NCI-H524 treated with DMSO at 0.1 percent for 48 hours (cell line): Measurements from ENCODE around the gene C16orf95.
"Not testable (repeated sequence)": the region's sequence is repeated elsewhere in the genome, so short reads cannot be mapped to it uniquely, and the experiment has no call there.

ENCODE experiments used
- DNase-seq: peaks from one replicate; lab custom pipeline; 2025; lab: John Stamatoyannopoulos, UW

Gene C16orf95

DNA sequence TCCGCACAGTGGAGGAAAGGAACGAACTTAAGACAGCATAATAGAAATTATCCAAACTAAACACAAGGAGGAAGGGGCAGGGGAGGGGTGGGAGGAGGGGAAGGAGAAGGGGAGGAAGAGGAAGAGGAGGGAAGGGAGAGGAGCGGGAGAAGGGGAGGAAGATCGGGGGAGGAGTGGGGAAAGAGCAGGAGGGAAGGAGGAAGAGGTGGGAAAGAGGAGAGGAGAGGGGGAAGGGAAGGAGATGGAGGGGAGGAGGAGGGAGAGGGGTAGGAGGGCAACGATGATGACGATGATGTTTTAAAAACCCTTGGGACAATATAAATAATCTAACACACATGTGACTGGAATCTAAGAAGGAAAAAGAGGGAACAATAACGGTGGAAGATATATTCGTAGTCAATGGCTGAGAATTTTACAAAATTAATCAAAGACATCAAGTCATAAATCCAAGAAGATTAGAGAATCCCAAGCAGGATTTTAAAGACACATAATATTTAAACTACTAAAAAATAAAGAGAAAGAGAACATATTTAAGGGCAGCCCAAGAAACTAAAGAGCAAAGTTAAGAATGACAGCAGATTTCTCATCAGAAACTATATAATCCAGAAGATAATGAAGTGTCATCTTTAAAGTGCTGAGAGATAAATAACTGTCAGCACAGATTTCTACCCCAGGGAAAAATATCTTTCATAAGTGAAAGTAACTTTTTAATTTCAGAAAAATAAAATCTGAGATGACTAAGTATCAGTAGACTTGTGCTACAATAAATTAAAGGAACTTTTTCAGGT, 30.2 kb downstream of the C16orf95 start:
- DNase-seq = no peak

DNA sequence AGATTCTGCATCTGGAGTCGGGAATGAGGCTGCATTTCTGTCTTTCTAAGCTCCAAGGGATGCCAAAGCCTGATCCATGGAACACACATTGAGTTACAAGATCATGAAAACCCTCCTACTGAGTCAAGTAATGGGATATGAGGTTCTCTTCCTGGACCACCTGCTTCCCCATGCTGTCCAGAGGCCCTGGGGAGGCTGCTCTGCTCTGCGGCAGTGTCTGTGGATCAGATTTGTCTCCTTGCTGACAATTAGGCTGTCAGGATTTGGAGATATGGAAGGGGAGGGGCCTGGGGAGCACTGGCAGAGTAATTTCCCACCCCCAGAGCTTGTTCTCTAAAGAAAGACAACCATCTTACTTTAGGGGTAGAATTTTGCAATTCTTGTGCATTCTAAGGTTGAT, 33.0 kb downstream of the C16orf95 start:
- no peak for DNase-seq

DNA sequence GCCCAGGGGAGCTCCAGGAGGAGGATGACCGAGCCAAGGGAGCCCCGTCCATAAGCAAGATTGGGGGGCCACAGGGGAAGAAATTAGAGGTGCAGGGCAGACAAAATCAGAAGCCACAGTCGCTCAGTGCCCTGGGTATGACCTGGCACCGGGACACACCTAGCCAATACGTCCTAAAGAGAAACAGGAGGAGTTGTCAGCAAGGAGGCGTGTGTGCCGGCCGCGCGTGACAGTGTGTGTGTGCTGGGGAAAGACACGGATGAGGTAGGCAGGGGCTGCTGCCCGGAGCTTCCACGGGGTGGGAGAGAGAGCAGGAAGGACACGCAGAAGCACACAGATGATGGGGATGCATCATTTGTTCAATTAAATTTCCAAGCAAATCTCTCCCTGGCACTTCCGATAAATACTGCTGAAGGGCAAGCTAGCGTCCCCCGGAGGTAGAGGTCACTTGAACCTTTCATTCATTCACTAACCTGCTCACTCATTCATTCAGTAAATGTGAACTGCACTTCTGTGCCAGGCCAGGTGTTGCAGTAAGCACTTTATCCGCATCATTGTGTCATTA, 38.0 kb downstream of the C16orf95 start:
- no peak for DNase-seq

DNA sequence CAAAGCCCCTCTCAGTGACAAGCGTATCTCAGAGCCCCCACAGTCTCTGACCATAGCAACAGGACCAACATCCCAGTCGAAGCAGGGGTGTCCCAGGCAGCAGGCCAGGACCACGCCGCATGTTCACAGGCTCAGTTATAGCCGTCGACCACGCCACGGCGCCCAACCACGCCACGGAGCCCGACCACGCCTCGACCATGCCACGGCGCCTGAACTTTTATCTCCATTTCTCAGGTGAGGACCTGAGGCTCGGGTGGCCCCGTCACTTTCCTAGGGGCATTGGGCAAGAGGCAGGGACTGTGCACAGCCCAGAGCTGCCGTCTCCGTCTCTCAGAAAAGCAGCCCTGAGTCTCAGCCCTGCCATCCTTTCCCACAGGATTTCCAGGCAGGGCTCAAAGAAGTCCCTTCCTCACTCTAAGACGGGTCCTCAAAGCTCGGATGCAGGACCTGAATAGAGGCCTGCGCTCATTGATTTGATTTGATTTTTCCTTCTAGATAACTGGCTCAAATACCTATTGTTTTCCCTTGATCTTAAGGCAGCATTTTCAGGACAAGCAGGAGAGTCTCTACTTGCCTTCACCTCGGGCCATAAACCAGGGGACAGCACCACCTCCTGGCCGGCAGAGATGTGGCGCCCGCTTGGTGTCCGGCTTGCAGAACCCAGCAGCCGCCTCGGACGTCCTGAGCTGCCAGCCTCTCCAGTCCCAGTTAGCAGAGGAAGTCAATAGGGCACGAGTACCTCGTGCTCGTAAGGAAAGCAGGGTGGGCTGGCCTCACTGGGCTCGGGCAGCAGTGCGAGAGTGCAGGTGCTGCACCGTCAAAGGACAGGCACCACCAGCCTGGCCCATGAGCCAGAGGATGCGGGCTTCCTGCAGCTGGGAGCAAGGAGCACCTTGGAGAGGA, 38.8 kb downstream of the C16orf95 start:
- DNase-seq = no peak

DNA sequence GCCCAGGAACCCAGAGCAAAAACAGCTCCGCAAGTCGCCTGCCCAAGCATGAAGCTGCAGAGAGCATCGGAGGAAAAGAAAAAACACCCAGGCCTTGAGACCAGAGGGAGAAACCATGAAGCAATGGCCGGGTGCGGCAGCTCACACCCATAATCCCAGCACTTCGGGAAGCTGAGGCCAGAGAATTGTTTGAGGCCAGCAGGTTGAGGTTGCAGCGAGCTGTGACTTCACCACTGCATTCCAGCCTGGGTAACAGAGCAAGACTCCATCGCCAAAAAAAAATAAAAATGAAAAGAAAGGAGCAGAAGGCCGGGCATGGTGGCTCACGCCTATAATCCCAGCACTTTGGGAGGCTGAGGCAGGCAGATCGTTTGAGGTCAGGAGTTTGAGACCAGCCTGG, 40.3 kb downstream of the C16orf95 start:
- no peak for DNase-seq

DNA sequence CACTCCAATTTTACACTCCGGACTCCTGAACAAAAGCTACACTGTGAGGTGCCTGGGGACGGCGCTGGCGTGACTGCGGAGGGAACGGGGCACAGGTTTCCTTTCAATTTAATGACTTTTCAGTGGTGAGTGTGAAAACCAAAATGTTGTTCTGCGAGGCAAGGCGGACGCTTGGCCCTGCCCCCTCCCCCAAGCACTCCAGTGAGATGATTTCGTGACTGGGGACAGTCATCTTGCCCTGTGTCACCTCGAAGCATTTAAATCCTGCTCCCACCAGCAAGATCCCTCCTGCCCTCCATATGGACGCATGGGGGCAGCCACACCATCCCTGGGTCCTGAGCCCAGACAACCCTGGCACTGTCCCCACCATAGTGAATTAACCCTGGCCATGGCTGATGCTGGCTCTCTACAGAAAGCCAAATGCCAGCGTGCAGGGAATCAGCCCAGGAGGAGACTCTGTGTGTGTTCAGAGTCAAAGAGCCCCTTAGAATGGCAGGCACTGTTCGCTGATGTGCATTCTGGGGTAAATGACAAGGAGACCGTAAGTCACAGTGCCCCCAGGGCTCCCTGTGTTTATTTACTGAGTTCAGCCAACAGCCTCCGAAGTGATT, 41.0 kb downstream of the C16orf95 start:
- no peak for DNase-seq

DNA sequence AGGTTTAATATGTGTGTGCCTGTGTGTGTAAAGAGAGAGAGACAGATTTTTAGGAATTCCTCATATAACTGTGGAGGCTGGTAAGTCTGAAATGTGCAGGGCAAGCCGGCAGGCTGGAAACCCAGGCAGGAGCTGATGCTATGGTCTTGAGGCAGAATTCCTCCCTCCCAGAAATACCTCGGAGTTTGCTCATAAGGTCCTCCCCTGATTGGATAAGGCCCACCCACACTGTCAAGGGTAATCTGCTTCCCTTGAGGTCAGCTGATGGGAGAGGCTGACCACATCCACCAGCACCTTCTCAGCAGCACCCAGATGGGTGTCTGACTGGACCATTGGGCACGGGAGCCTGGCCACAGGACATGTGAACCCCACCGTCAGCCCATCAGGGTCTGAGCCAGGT, 42.4 kb downstream of the C16orf95 start:
- no peak for DNase-seq

DNA sequence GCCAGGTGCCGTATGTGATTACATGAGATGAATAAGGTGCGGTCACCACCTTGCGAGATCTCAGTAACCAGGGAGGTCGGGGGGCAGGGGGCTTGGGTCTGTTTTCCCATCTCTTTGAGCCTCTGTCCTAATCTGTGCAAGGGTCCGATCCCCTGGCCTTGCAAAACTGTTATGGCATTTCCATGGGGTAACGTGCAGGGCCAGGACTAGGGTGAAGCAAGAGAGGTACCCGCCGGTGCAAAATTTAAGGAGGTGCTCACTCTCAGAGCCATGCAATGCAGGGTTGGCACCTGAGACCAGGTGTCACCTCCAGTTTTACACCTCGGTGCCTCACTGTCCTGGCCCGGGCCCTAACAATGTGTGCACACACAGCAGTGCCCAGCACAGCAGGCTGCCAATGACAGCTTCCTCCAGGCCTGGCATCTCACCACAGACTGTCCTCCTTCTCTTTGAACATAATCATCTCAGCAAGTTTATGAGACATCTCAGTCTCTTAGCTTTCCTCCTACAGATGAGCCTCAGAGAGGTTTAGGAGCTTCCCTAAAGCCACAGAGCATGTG, 43.6 kb downstream of the C16orf95 start:
- no peak for DNase-seq

DNA sequence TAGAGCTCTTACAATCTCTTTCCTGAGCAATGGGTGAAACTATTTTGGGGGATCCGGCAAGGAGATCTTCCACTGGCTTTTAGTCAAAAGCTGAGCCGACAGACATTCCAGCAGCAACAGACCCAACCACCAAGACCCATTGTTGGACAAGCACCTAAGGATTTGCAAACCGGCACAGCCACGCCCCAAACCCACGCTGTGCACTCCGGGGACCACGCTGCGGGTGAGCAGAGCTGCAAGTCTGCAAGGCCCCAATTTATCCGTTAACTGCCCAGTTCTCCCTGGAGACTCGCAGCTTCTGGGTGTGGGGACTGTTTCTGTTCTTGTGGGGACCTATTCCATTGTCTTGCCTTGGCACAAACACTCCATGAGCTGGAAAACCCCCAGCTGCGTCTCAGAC, 45.9 kb downstream of the C16orf95 start:
- DNase-seq = no peak

DNA sequence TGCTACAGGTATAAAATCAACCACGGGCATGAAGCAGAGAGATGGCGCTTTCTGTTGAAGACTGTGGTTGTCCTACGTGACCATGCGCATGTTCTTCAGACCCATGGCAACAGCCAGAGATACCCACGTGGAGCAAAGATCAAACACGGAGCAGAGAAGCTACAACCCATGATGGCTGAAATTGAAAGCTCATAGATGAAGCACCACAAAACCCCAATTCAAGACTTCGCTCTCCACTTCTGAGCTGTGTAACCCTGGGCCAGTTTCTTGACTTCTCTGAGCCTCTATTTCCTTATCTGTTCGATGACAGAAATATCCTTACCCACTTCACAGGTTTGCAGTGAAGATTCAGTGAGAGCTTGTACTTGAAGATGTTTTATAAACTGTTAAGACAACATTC, 49.6 kb downstream of the C16orf95 start:
- no peak for DNase-seq

DNA sequence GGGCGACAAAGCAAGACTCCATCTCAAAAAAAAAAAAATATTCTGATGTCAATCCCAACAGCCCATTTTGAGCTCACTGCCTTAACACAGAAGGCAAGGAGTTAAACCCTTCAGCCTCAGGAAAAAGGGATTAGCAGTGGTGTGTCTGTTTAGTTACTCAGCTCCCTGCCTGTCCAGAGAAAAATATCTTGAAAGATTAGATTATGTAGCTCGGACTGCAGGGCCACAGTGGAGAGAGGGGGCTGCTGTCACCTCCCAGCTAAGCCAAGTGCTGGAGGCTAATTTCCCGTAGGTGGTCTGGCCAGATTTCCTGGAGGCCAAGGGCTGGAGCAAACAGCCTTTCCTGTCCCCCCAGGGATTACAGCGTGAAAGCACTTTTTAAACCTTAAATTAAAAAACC, 50.3 kb downstream of the C16orf95 start:
- DNase-seq = no peak

DNA sequence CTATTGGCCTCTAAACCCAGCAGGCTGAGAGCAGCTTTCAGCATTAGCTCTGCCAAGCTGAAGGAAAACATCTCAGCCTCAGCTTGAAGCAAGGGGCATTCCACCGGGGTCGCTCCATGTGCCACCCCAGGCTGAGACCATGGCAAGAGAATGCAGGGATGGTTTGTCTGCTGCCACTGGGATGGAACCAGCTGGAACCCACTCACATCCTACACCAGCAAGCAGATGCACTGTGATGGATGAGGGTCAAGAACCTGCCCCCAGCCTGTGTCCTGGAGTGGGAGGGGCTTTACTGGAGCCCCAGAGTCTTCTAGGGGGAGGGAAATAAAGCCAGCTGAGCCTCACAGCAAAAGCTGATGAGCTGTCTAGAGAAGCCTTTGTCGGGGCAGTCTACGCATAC, 51.9 kb downstream of the C16orf95 start:
- no peak for DNase-seq

DNA sequence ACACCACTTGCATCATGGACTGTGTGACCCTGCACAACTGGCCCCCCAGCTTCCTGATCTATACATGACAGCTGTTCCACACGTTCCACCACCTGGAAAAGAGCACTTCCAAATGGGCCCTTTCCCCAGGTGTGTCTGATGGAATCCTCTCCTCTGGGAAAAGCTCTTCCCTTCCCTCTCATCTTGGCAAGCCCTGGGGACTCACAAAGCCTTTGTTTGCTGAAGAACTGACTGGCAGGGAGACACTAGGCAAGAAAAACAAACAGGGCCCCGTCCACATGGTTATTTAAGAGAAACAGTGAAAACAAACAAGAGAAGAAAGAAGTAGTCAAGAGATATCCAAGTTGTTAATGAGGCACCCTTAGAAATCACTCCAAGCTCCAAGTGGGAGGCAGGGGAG, 52.6 kb downstream of the C16orf95 start:
- DNase-seq = no peak

DNA sequence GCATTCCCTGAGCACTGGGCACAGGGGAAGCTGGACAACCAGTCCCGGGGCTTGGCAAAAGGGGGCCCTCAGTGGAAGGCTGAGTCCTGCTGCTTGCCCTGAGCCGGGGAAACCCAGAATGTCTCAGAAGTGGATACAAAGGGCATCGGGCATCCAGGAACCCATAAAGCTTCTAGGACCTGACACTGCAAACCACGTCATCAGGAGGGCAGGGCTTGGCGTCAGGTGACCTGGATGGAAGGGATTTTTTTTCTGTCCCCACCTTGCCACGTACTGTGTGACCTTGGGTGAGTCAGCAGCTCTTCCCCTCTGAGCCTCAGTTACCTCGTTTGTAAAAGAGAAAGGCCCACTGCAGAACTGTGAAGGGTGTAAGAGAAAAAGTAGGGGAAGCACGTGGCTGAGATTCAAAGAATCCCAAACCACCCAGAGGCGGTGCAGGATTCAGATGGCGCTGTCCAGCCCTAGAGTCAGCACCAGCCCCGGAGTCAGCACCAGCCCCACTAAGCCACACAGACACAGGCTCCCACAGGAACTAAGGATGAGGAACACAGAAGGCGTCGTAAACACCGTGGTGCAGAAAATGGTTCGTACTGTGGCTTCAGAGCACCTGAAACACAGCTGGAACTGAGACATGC, 53.7 kb downstream of the C16orf95 start:
- DNase-seq = no peak

DNA sequence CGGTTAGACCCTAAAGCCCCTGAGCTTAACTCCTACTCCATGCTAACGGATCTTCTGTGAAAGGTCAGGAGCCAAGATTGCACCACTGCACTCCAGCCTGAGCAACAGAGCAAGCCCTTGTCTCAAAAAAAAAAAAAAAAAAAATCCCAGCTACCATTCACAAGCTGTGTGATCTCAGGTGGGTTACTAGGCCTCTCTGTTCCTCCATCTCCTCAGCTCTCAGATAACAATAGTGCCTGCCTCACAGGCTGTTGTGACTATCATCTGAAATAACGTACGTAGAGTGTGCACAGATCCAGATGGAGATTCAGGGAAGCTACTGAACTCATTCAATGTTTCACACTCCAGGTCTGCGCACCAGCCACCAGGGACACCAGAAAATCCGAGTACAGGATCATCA, 57.8 kb downstream of the C16orf95 start:
- DNase-seq = no peak

DNA sequence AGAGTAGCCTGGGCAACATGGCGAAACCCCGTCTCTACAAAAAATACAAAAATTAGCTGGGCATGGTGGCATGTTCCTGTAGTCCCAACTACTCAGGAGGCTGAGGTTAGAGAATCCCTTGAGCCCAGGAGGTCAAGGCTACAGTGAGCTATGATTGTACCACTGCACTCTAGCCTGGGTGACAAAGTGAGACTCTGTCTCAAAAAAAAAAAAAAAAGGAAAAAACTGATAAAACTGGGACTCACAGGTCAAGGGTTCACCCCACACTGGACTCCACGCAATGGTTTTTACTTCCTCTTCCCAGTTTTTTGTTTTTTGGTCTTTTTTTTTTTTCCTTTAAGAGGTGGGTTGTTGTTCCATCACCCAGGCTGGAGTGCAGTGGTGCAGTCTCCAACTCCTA, 58.5 kb downstream of the C16orf95 start:
- not testable (repeated sequence) for DNase-seq

DNA sequence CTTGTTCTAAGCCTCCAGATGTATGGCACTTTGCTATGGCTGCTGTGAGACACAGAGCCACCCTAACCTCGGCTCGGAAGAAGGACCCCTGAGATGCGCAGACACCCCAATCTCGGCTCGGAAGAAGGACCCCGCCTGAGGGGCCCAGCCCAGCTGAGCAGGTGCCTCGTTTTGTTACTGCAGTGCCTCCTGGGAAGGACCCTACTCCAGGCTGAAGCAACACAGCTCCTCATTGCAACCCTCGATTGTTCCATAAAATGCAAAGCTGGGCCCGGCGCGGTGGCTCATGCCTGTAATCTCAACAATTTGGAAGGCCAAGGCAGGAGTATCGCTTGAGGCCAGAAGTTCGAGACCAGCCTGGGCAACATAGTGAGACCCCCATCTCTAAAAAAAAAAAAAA, 61.3 kb downstream of the C16orf95 start:
- DNase-seq = no peak

DNA sequence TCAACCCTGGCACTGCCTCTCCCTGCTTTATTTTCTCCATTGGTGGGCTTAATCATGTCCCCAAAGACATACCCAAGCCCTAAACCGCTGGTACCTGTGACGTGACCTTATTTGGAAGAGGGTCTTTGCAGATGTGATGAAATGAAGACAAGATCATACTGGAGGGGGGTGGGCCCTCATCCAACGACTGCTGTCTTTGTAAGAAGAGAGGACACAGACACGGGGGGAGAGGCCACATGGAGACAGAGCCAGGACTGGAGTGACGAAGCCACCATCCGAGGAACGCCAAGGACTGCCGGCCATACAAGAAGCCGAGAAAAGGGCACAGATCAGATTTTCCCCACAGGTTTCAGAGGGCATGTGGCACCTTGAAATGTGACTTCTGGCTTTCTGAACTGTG, 62.5 kb downstream of the C16orf95 start:
- DNase-seq = no peak

DNA sequence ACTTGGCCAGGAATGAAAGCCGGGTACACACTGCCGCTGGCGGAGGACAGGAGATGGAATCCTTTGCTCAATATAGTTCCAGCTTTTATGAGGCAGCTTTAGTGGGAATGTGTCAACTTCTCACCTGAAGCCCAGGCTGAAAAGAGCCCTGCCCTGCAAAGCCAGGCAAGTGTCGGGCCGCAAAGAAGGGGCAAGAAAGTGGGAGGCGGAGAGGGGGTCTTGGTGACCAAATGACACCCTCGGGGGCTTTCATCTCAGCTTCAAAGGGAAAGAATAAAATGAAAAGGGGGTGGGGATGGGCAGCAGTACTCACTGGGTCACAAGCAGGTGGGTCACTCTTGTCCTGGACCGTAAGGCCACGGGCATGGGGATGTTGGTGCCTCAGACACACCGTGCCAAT, 62.9 kb downstream of the C16orf95 start:
- no peak for DNase-seq

DNA sequence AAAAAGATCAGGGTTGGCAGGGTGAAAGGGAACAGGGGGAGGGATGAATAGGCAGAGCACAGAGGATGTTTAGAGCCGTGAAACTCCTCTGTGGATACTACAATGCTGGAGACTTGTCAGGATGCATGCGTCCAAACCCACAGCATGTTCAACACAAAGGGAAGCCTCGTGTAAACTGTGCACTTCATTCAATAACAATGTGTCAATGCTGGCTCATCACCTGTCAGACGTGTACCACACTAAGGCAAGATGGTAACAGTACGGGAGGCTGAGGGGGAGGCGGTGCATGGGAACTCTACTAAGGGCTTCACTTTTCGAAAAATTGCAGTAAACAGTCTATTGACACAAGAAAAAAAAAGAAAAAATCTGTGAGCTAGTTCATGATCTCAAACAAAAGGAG, 63.7 kb downstream of the C16orf95 start:
- no peak for DNase-seq
